Nephron (organoid): ENCODE results near the gene MBD5.

Source experiments
- H3K27ac Mint-ChIP-seq, 3 experiments: 2 replicates each; pipeline ENCODE4 v1.8.0; 2020; ENCODE audit warnings: mixed read lengths in 3 of 3, mild to moderate bottlenecking in 2 of 3, moderate library complexity in 1 of 3
- H3K27me3 Mint-ChIP-seq: 2 replicates; pipeline ENCODE4 v1.8.0; 2021; ENCODE audit warnings: low read depth, mild to moderate bottlenecking, moderate library complexity, mixed read lengths
- H3K36me3 Mint-ChIP-seq: 2 replicates; pipeline ENCODE4 v1.8.0; 2020; ENCODE audit warnings: low read depth, mixed read lengths
- H3K4me1 Mint-ChIP-seq: 2 replicates; pipeline ENCODE4 v1.8.0; 2020; ENCODE audit warnings: mixed read lengths
- H3K4me3 Mint-ChIP-seq, 3 experiments: 2 replicates each; pipeline ENCODE4 v1.8.0; 2020; ENCODE audit warnings: mild to moderate bottlenecking in 3 of 3, mixed read lengths in 3 of 3, moderate library complexity in 2 of 3
- H3K9me3 Mint-ChIP-seq: 2 replicates; pipeline ENCODE4 v1.8.0; 2020; ENCODE audit warnings: mixed read lengths
- CTCF ChIP-seq, 3 experiments: fragments of 200-600 bp; sonication (generic); IDR thresholded peaks; one replicate each; pipeline ENCODE4 v1.5.0; 2021; ENCODE audit warnings: antibody characterized with exemption in 3 of 3; ENCODE audit not compliant: unreplicated experiment in 3 of 3

Gene MBD5

GRCh38 chr2:148527488-148528340, 506.8 kb downstream of the MBD5 start:
- H3K27me3 Mint-ChIP-seq: peaks cover 3% of the 10 kb centered on the region
- H3K27ac Mint-ChIP-seq: no peak overlapping the region
- H3K9me3 Mint-ChIP-seq: no peaks in the 10 kb centered on the region
- H3K4me1 Mint-ChIP-seq: no peaks in the 10 kb centered on the region
- no peak for TF ChIP-seq CTCF (IDR thresholded peaks at IDR 0.05; ENCODE audit: unreplicated experiment in 3 of 3)
- H3K36me3 Mint-ChIP-seq: peaks cover 3% of the 10 kb centered on the region
- H3K4me3 Mint-ChIP-seq: no peak overlapping the region

GRCh38 chr2:148528356-148529064, 507.6 kb downstream of the MBD5 start:
- H3K9me3 Mint-ChIP-seq: no peaks in the 10 kb centered on the region
- no peak overlapping the region for H3K27ac Mint-ChIP-seq
- TF ChIP-seq CTCF (IDR thresholded peaks at IDR 0.05; ENCODE audit: unreplicated experiment in 3 of 3): no peak
- peaks cover 3% of the 10 kb centered on the region for H3K27me3 Mint-ChIP-seq
- H3K4me3 Mint-ChIP-seq: no peak overlapping the region
- no peaks in the 10 kb centered on the region for H3K4me1 Mint-ChIP-seq
- peaks cover 3% of the 10 kb centered on the region for H3K36me3 Mint-ChIP-seq

GRCh38 chr2:148529745-148530144, 508.9 kb downstream of the MBD5 start:
- Mint-ChIP-seq H3K4me1 (no peaks in the 10 kb centered on the region), H3K9me3 (no peaks in the 10 kb centered on the region), H3K36me3 (peaks cover 3% of the 10 kb centered on the region), H3K27ac (no peak overlapping the region), H3K4me3 (no peak overlapping the region), H3K27me3 (peaks cover 3% of the 10 kb centered on the region)
- no peak for TF ChIP-seq CTCF (IDR thresholded peaks at IDR 0.05; ENCODE audit: unreplicated experiment in 3 of 3)

GRCh38 chr2:148530350-148530749, 509.5 kb downstream of the MBD5 start:
- Mint-ChIP-seq H3K4me1 (no peaks in the 10 kb centered on the region), H3K36me3 (peaks cover 3% of the 10 kb centered on the region), H3K27me3 (peaks cover 3% of the 10 kb centered on the region), H3K27ac (no peak overlapping the region), H3K9me3 (no peaks in the 10 kb centered on the region), H3K4me3 (no peak overlapping the region)
- TF ChIP-seq CTCF (IDR thresholded peaks at IDR 0.05; ENCODE audit: unreplicated experiment in 3 of 3): no peak

- no peak for TF ChIP-seq CTCF (IDR thresholded peaks at IDR 0.05; ENCODE audit: unreplicated experiment in 3 of 3)
- peaks cover 3% of the 10 kb centered on the region for H3K27me3 Mint-ChIP-seq
- H3K4me3 Mint-ChIP-seq: no peak overlapping the region
- no peaks in the 10 kb centered on the region for H3K9me3 Mint-ChIP-seq
- H3K36me3 Mint-ChIP-seq: peaks cover 3% of the 10 kb centered on the region
- H3K27ac Mint-ChIP-seq: no peak overlapping the region
- H3K4me1 Mint-ChIP-seq: no peaks in the 10 kb centered on the region
Measured at GRCh38 chr2:148531235-148531634, 510.3 kb downstream of the MBD5 start.
